Heart right ventricle (tissue), 16 donors: ENCODE measurements around the gene VSX2. TPM values are rescaled to one million over a fixed set of nuclear protein-coding genes. Genes with fewer than 3 reads are reported as not detected.

ENCODE experiments used
- ATAC-seq, 8 donors: fragments of 200-7000 bp; cut with Tn5 transposase; one replicate each; pipeline ENCODE4 v1.9.1; 2020; ENCODE audit warnings: mild to moderate bottlenecking in 8 of 8, moderate library complexity in 8 of 8, moderate number of reproducible peaks in 1 of 8
- DNase-seq, 2 donors: peaks; one replicate each; pipeline ENCODE4 v3.0.0-alpha.2; 2020
- H3K27ac ChIP-seq, 10 donors: fragments of 200-600 bp; sonication (generic) in 2 of 10; one replicate each; pipeline versions ENCODE4 v1.5.0 to v1.8.0; 2020 to 2022; ENCODE audit warnings: mild to moderate bottlenecking in 3 of 10
- H3K27me3 ChIP-seq, 7 donors: fragments of 200-600 bp; one replicate each; pipeline ENCODE4 v1.8.0; 2021 to 2022; ENCODE audit warnings: mild to moderate bottlenecking in 2 of 7
- H3K36me3 ChIP-seq, 9 donors: fragments of 200-600 bp; sonication (generic) in 1 of 9; one replicate each; pipeline versions ENCODE4 v1.5.0 to v1.8.0; 2020 to 2022; ENCODE audit warnings: mild to moderate bottlenecking in 2 of 9
- H3K4me1 ChIP-seq, 9 donors: fragments of 200-600 bp; sonication (generic) in 1 of 9; one replicate each; pipeline versions ENCODE4 v1.5.0 to v1.8.0; 2020 to 2022; ENCODE audit warnings: mild to moderate bottlenecking in 4 of 9
- H3K4me3 ChIP-seq, 10 donors: fragments of 200-600 bp; sonication (generic) in 2 of 10; one replicate each; pipeline versions ENCODE4 v1.5.0 to v1.8.0; 2020 to 2022; ENCODE audit warnings: mild to moderate bottlenecking in 7 of 10, moderate library complexity in 2 of 10
- H3K9me3 ChIP-seq, 11 donors: fragments of 200-600 bp in 10 of 11; sonication (generic) in 2 of 11; one replicate each; pipeline versions ENCODE4 v1.5.0 to v1.8.0; 2013 to 2022; ENCODE audit warnings: mild to moderate bottlenecking in 2 of 11, control low read depth in 1 of 11, moderate library complexity in 1 of 11
- WGBS, 2 donors: extraction: QIAGEN DNeasy Blood & Tissue Kit; methylation state at CpG; one replicate each; pipeline ENCODE4 v1.1.7; 2013; ENCODE audit warnings: inconsistent platforms in 1 of 2; 5-methylcytosine and 5-hydroxymethylcytosine counted together
- intact Hi-C, 10 donors: fragments of 100-400 bp; cut with DNase I; formaldehyde crosslinking; loops; one replicate each; pipeline versions ENCODE4 v1.11.1 to v1.14.2; 2022
- polyA plus RNA-seq, 2 donors: library from polyadenylated mRNA; stranded (reverse); fragments of 200-250 nt; gene quantifications; one replicate each; pipeline ENCODE4 v1.2.3, GENCODE V29; 2013
- total RNA-seq, 10 donors: library from RNA; stranded (reverse); fragmentation: NEBNext Ultra II Directional in 3 of 10; extraction: Animal tissue kit (Norgen Biotek cat#: 25700) in 3 of 10; gene quantifications; one replicate each; pipeline versions ENCODE4 v1.2.1 to v1.2.4, GENCODE V29; 2021 to 2023
- TF ChIP-seq, protein P1 (sequence below), 9 donors: fragments of 200-600 bp; sonication (generic) in 2 of 9; IDR thresholded peaks; one replicate each; pipeline versions ENCODE4 v1.5.0 to v1.8.0; 2021 to 2022; ENCODE audit warnings: antibody characterized with exemption in 9 of 9, mild to moderate bottlenecking in 5 of 9, moderate library complexity in 1 of 9
- donor health status: Arrhythmogenic right ventricular cardiomyopathy.
- donor health status: ischemic (EF 13 %, LVEDD 7.1; RV severe dilation, severe dysfunction).
- donor health status: healthy with polysubstance abuse.
- donor health status: DM: no; HTN: yes; CAD: no.
- donor health status: DM: no; HTN: no; CAD: no.
- donor health status: ischemic (EF 25% LVEDD 6.9; RV normal size, moderate dysfunction).
- donor health status: ischemic (EF 25% LVEDD 5.7; RV mildly dilated, moderate dysfunction).
- donor health status: healthy.
- donor health status: DM: yes; HTN: yes; CAD: no.
- donor health status: Ischemic cardiomyopathy.
- donor health status: ischemic (EF 35%, LVEDD 5.7; RV mildly dilated, moderate dysfunction).
- donor health status: nonischemic (EF 11% LVEDD 7.7; RV severe dilation, severe dysfunction).
- donor health status: DM: yes; HTN: yes; CAD: no.
- donor health status: PGD.
- donor health status: ischemic (EF 29% LVEDD 5.4; RV normal size, mild dysfunction).
- donor health status: nonischemic (EF 23%, LVEDD 6.1; RV moderate dilation, normal function).

Gene VSX2
- total and polyA plus RNA-seq, 12 donors = not detected

DNA sequence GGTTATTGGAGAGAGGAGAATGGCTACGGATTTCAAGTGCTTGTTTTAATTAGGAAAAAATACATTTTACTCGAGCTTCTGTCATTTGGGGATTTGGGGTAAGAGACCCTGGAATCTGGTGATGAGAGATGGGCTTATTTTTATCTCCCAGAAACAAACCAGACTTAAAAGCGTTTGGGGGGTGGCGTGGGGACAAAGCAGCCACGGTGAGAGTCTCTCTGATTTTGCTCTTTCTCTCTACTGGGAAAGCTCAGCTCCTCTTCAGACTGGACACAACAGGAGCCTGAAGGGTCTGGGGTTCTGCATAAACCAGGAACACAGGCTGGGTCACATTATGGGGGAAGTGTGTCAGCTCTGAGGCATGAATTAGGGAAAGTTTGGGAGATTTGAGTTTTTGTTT is 3.8 kb downstream of the VSX2 start:
- intact Hi-C loops = no loop called here
- Histone ChIP-seq H3K36me3 (no peaks in the 10 kb centered on the region), H3K4me1 (peaks cover 11 to 32% (median 24%) of the 10 kb centered on the region in 9 donors), H3K9me3 (no peaks in the 10 kb centered on the region), H3K4me3 (no peak overlapping the region), H3K27ac (no peak overlapping the region), H3K27me3 (peaks cover 43 to 97% (median 96%) of the 10 kb centered on the region in 7 donors)
- ATAC-seq (no peak), DNase-seq (no peak)
- WGBS, 2 donors = 14 to 15% methylated on average over 5 of the region's 5 CpGs
- TF ChIP-seq, protein P1, sequence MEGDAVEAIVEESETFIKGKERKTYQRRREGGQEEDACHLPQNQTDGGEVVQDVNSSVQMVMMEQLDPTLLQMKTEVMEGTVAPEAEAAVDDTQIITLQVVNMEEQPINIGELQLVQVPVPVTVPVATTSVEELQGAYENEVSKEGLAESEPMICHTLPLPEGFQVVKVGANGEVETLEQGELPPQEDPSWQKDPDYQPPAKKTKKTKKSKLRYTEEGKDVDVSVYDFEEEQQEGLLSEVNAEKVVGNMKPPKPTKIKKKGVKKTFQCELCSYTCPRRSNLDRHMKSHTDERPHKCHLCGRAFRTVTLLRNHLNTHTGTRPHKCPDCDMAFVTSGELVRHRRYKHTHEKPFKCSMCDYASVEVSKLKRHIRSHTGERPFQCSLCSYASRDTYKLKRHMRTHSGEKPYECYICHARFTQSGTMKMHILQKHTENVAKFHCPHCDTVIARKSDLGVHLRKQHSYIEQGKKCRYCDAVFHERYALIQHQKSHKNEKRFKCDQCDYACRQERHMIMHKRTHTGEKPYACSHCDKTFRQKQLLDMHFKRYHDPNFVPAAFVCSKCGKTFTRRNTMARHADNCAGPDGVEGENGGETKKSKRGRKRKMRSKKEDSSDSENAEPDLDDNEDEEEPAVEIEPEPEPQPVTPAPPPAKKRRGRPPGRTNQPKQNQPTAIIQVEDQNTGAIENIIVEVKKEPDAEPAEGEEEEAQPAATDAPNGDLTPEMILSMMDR (IDR thresholded peaks at IDR 0.05) = no peak

DNA sequence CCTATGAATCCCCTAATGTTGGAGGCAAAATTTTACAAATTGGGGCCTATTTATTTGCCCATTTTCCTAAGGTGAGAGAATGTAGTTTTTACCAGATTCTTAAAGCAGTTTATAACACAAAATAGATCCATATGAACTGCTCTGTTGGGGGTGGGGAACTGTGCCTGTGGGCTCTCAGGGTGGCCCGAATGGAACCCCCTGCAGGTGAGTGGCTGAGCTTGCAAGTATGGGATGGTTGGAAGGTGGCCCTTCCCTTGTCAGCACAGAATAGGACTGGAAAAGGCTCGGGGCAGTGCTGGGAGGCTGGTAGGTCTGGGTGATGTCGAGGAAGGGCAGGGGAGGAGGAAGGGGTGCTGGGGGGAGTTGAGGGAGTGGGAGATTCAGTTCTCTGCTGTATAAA is 4.9 kb downstream of the VSX2 start:
- TF ChIP-seq, protein P1 (IDR thresholded peaks at IDR 0.05) = no peak
- intact Hi-C loops = no loop called here
- ATAC-seq = no peak
- Histone ChIP-seq H3K27me3 (peaks cover 37 to 94% (median 89%) of the 10 kb centered on the region in 7 donors), H3K9me3 (no peaks in the 10 kb centered on the region), H3K36me3 (no peaks in the 10 kb centered on the region), H3K4me3 (no peak overlapping the region), H3K27ac (no peak overlapping the region), H3K4me1 (peaks cover 11 to 39% (median 24%) of the 10 kb centered on the region in 9 donors)
- 7 to 31% methylated on average over 3 of the region's 3 CpGs for WGBS, 2 donors
- DNase-seq = no peak

DNA sequence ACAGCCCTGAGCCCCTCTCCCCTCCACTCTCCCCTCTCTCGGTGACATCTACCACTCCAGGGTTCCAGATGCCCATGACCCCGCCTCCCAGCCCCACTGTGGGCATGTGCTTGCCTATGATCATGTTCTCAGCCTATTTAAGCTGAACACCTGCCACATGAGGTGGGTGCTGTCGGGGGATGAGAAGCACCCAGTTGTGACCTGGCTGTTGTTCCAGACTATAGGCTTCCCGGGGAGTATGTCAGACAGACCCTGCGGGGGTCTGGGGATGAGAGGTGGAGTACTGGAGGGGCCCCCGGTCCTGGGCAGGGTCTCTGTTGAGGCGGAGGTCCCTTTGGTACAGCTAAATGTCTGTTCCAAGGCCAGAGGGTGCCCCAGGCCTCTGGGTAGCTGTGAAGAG is 6.0 kb downstream of the VSX2 start:
- no peaks in the 10 kb centered on the region for H3K36me3 ChIP-seq
- ATAC-seq (no peak), DNase-seq (no peak)
- TF ChIP-seq, protein P1 (IDR thresholded peaks at IDR 0.05) = no peak
- peaks cover 25 to 82% (median 77%) of the 10 kb centered on the region in 7 donors for H3K27me3 ChIP-seq
- WGBS, 2 donors = 67 to 70% methylated on average over 7 of the region's 7 CpGs
- intact Hi-C loops = loop anchor here in 1 of 10 donors (5.0 kb wide), 1 partner anchor 138 kb away; no protein-coding TSS in a partner anchor
- H3K4me1 ChIP-seq = peaks cover 8 to 29% (median 15%) of the 10 kb centered on the region in 9 donors
- no peaks in the 10 kb centered on the region for H3K9me3 ChIP-seq
- H3K4me3 ChIP-seq = no peak overlapping the region
- H3K27ac ChIP-seq = no peak overlapping the region

DNA sequence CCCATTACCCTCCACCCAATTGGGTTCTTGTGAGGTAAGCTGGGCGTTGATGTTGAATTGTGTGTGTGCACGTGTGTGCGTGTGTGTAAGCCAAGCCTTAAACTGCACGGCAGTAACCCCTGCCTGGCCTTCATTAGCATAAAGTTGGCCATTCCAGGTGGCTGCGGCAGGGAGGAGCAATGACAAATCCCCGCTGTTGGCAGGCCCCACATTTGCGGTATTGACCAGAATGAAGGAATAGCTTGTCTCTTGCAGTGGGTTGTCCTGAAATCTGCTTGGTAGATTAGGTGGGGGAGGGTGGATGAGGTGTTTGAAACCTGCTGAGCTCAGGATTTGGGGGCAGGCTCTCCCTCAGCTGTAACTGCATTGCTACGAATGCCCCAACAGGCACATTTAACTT is 7.3 kb downstream of the VSX2 start:
- Histone ChIP-seq H3K9me3 (no peaks in the 10 kb centered on the region), H3K27ac (no peak overlapping the region), H3K4me1 (peaks cover under 1 to 21% (median 7%) of the 10 kb centered on the region in 9 donors), H3K4me3 (no peak overlapping the region), H3K36me3 (no peaks in the 10 kb centered on the region), H3K27me3 (peaks cover 14 to 70% (median 65%) of the 10 kb centered on the region in 7 donors)
- ATAC-seq (no peak), DNase-seq (no peak)
- TF ChIP-seq, protein P1 (IDR thresholded peaks at IDR 0.05) = no peak
- 71 to 77% methylated on average over 8 of the region's 8 CpGs for WGBS, 2 donors
- intact Hi-C loops = loop anchor here in 1 of 10 donors (5.0 kb wide), 1 partner anchor 139 kb away; no protein-coding TSS in a partner anchor
